MCF 10A (cell line): ENCODE data around the gene TMEM151B. TPM values are rescaled to one million over a fixed set of nuclear protein-coding genes. Genes with fewer than 3 reads are reported as not detected.

Experiments
- BruUV-seq: library from RNA; stranded (reverse); fragments of 400-500 nt; replicated peaks from 2 replicates; lab custom pipeline; 2021; lab: Mats Ljungman, UMichigan
- CTCF ChIA-PET: fragments of 300-600 bp; sonication (Branson Sonifier 250); formaldehyde crosslinking; extraction: SDS; loops from one replicate; lab custom pipeline; 2021; ENCODE audit warnings: antibody characterized with exemption, inconsistent platforms; lab: Yijun Ruan, JAX
- POLR2A ChIA-PET: fragments of 300-600, 350-650 bp; sonication (Branson Sonifier 250); formaldehyde crosslinking; extraction: SDS; loops from one replicate; lab custom pipeline; 2020; ENCODE audit warnings: antibody characterized with exemption, inconsistent platforms; lab: Yijun Ruan, JAX
- DNase-seq: peaks from one replicate; pipeline ENCODE4 v3.0.0-alpha.2; 2018; ENCODE audit not compliant: unreplicated experiment
- H3K27ac Mint-ChIP-seq: one replicate; pipeline ENCODE4 v1.8.0; 2022; ENCODE audit warnings: mild to moderate bottlenecking, low read depth, mixed read lengths; ENCODE audit not compliant: unreplicated experiment
- H3K27me3 Mint-ChIP-seq: one replicate; pipeline ENCODE4 v1.8.0; 2022; ENCODE audit warnings: mixed read lengths; ENCODE audit not compliant: insufficient read depth, unreplicated experiment
- H3K36me3 Mint-ChIP-seq: one replicate; pipeline ENCODE4 v1.8.0; 2022; ENCODE audit warnings: mild to moderate bottlenecking, moderate library complexity, mixed read lengths; ENCODE audit not compliant: insufficient read depth, unreplicated experiment
- H3K4me1 Mint-ChIP-seq: one replicate; pipeline ENCODE4 v1.8.0; 2022; ENCODE audit warnings: mixed read lengths; ENCODE audit not compliant: insufficient read depth, unreplicated experiment
- H3K4me3 Mint-ChIP-seq: one replicate; pipeline ENCODE4 v1.8.0; 2022; ENCODE audit warnings: mild to moderate bottlenecking, moderate library complexity, mixed read lengths; ENCODE audit not compliant: unreplicated experiment
- H3K9me3 Mint-ChIP-seq: one replicate; pipeline ENCODE4 v1.8.0; 2022; ENCODE audit warnings: mixed read lengths; ENCODE audit not compliant: unreplicated experiment
- intact Hi-C: fragments of 100-400 bp; cut with micrococcal nuclease; formaldehyde crosslinking; loops from 2 replicates; pipeline ENCODE4 v1.14.1; 2022
- total RNA-seq: library from RNA; stranded (reverse); gene quantifications from 2 replicates; pipeline ENCODE4 v1.2.3, GENCODE V29; 2022
- TF ChIP-seq, protein P1 (sequence below): fragments of 200-600 bp; IDR thresholded peaks from one replicate; pipeline ENCODE4 v1.8.0; 2022; ENCODE audit warnings: antibody characterized with exemption, mild to moderate bottlenecking; ENCODE audit not compliant: unreplicated experiment

The TMEM151B gene
- total RNA-seq, 1 experiment from 2014 or later: not detected

- intact Hi-C loops: no loop called here
- Mint-ChIP-seq H3K27me3 (no peaks in the 10 kb centered on the region), H3K4me3 (no peak overlapping the region), H3K27ac (peak overlapping the region; percentile 49), H3K36me3 (peaks cover 7% of the 10 kb centered on the region), H3K4me1 (peaks cover 20% of the 10 kb centered on the region), H3K9me3 (no peaks in the 10 kb centered on the region)
- TF ChIP-seq, protein P1, sequence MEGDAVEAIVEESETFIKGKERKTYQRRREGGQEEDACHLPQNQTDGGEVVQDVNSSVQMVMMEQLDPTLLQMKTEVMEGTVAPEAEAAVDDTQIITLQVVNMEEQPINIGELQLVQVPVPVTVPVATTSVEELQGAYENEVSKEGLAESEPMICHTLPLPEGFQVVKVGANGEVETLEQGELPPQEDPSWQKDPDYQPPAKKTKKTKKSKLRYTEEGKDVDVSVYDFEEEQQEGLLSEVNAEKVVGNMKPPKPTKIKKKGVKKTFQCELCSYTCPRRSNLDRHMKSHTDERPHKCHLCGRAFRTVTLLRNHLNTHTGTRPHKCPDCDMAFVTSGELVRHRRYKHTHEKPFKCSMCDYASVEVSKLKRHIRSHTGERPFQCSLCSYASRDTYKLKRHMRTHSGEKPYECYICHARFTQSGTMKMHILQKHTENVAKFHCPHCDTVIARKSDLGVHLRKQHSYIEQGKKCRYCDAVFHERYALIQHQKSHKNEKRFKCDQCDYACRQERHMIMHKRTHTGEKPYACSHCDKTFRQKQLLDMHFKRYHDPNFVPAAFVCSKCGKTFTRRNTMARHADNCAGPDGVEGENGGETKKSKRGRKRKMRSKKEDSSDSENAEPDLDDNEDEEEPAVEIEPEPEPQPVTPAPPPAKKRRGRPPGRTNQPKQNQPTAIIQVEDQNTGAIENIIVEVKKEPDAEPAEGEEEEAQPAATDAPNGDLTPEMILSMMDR: no peak
- ChIA-PET CTCF (interaction anchor here (1.6 to 3.6 kb wide), 2 partner anchors 9 to 135 kb away, joined by 5 to 52 read pairs; partner anchors contain the start of gene SLC29A1), POLR2A (interaction anchor here (1.2 kb wide), 1 partner anchor 11 kb away, joined by 5 read pairs; no protein-coding TSS in a partner anchor)
- no TSS peak for BruUV-seq
- DNase-seq: no peak
Measured at GRCh38 chr6:44232676-44233566, 37.3 kb upstream of the TMEM151B start.

- H3K4me3 Mint-ChIP-seq: no peak overlapping the region
- TF ChIP-seq, protein P1: no peak
- no peaks in the 10 kb centered on the region for H3K9me3 Mint-ChIP-seq
- peaks cover 25% of the 10 kb centered on the region for H3K4me1 Mint-ChIP-seq
- ChIA-PET CTCF (interaction anchor here (0.7 to 3.6 kb wide), 16 partner anchors 10 to 136 kb away, joined by 3 to 52 read pairs (median 5); partner anchors contain the start of genes SLC29A1 and SLC35B2), POLR2A (interaction anchor here (1.2 to 5.2 kb wide), 3 partner anchors 9 to 13 kb away, joined by 5 to 114 read pairs (median 6); partner anchors contain the start of gene HSP90AB1)
- H3K27me3 Mint-ChIP-seq: no peaks in the 10 kb centered on the region
- no TSS peak for BruUV-seq
- peak overlapping the region; percentile 49 for H3K27ac Mint-ChIP-seq
- no peak for DNase-seq
- intact Hi-C loops: no loop called here
- peaks cover 7% of the 10 kb centered on the region for H3K36me3 Mint-ChIP-seq
Measured at GRCh38 chr6:44233567-44234100, 36.6 kb upstream of the TMEM151B start.

- POLR2A ChIA-PET: interaction anchor here (0.6 to 5.2 kb wide), 10 partner anchors 10 to 605 kb away, joined by 3 to 114 read pairs (median 4); partner anchors contain the start of genes HSP90AB1 and SLC35B2
Measured at GRCh38 chr6:44234101-44235025, 35.9 kb upstream of the TMEM151B start.

More at GRCh38 chr6:44234101-44235025, 35.9 kb upstream of the TMEM151B start:
- H3K9me3 Mint-ChIP-seq: no peaks in the 10 kb centered on the region
- CTCF ChIA-PET: interaction anchor here (0.6 to 3.6 kb wide), 33 partner anchors 7 to 1317 kb away, joined by 3 to 52 read pairs (median 5); partner anchors contain the start of genes HSP90AB1, SLC29A1 and SLC35B2
- H3K4me3 Mint-ChIP-seq: no peak overlapping the region
- H3K4me1 Mint-ChIP-seq: peaks cover 24% of the 10 kb centered on the region
- H3K36me3 Mint-ChIP-seq: peaks cover 7% of the 10 kb centered on the region
- peak overlapping the region; percentile 49 for H3K27ac Mint-ChIP-seq
- TF ChIP-seq, protein P1: peak; percentile 52
- peak; percentile 74 for DNase-seq
- intact Hi-C loops: no loop called here
- BruUV-seq: no TSS peak
- H3K27me3 Mint-ChIP-seq: no peaks in the 10 kb centered on the region
